Measurements from ENCODE around the gene LRRK1.

GRCh38 chr15:101100593-101101442, 181.7 kb downstream of the LRRK1 start:
- TF ChIP-seq CTCF (IDR thresholded peaks at IDR 0.05) (no peak), POLR2A (IDR thresholded peaks at IDR 0.05) (no peak), POLR2AphosphoS5 (IDR thresholded peaks at IDR 0.05) (no peak), EP300 (IDR thresholded peaks at IDR 0.05) (no peak)

Data from sigmoid colon (tissue), 4 donors.